ENCODE measurements around the gene CDK11A. TPM values are rescaled to one million over a fixed set of nuclear protein-coding genes. Genes with fewer than 3 reads are reported as not detected.
"Not testable (repeated sequence)": the region's sequence is repeated elsewhere in the genome, so short reads cannot be mapped to it uniquely, and the experiment has no call there.

CDK11A gene
- total RNA-seq, 2 experiments from 2014 or later: 206 to 217 TPM

- H3K9me3 Mint-ChIP-seq; H3K4me3 ChIP-seq (ENCODE audit: low read length); H3K27me3 Mint-ChIP-seq; H3K27me3 ChIP-seq (ENCODE audit: control insufficient read depth in 1 of 2, insufficient read depth in 2 of 2, low read length in 2 of 2); POLR2A ChIA-PET; H3K27ac ChIP-seq (ENCODE audit: low read depth in 1 of 2, low read length in 2 of 2); intact Hi-C loops (cut with DNase I, micrococcal nuclease); H3K9me3 ChIP-seq (ENCODE audit: control insufficient read depth in 1 of 2, insufficient read depth in 1 of 2, low read length in 2 of 2): not testable (repeated sequence)
- H3K27ac Mint-ChIP-seq: peak overlapping the region; percentile 88
- CTCF ChIA-PET: interaction anchor here (1.1 kb wide), 1 partner anchor 63 kb away, joined by 3 read pairs; no protein-coding TSS in a partner anchor
- DNase-seq (peak in 11 of 14 experiments; percentile 9 to 82 (median 26)), ATAC-seq (ENCODE audit: poor library complexity) (peak; percentile 16)
- peaks cover 16% of the 10 kb centered on the region for H3K4me1 Mint-ChIP-seq (ENCODE audit: low read depth)
- Histone ChIP-seq H3K36me3 (ENCODE audit: insufficient read depth, low read length) (peaks cover 26% of the 10 kb centered on the region), H3K4me1 (ENCODE audit: insufficient read depth, low read length) (peaks cover 32% of the 10 kb centered on the region)
- H3K36me3 Mint-ChIP-seq (ENCODE audit: low read depth): peaks cover 25% of the 10 kb centered on the region
- peak overlapping the region; percentile 73 for H3K4me3 Mint-ChIP-seq
These were observed 4.3 kb upstream of the CDK11A start for GRCh38 chr1:1728308-1729005.

- H3K9me3 Mint-ChIP-seq; intact Hi-C loops (cut with DNase I, micrococcal nuclease); ATAC-seq (ENCODE audit: poor library complexity); H3K27ac ChIP-seq (ENCODE audit: low read depth in 1 of 2, low read length in 2 of 2); CTCF ChIA-PET; POLR2A ChIA-PET; H3K27me3 Mint-ChIP-seq; H3K27me3 ChIP-seq (ENCODE audit: control insufficient read depth in 1 of 2, insufficient read depth in 2 of 2, low read length in 2 of 2); H3K4me3 ChIP-seq (ENCODE audit: low read length); H3K9me3 ChIP-seq (ENCODE audit: control insufficient read depth in 1 of 2, insufficient read depth in 1 of 2, low read length in 2 of 2); H3K4me3 Mint-ChIP-seq; H3K27ac Mint-ChIP-seq; DNase-seq: not testable (repeated sequence)
- Histone ChIP-seq H3K4me1 (ENCODE audit: insufficient read depth, low read length) (peaks cover 32% of the 10 kb centered on the region), H3K36me3 (ENCODE audit: insufficient read depth, low read length) (peaks cover 17% of the 10 kb centered on the region)
- Mint-ChIP-seq H3K4me1 (ENCODE audit: low read depth) (peaks cover 16% of the 10 kb centered on the region), H3K36me3 (ENCODE audit: low read depth) (peaks cover 19% of the 10 kb centered on the region)
These were observed 3.0 kb upstream of the CDK11A start for GRCh38 chr1:1727131-1727651.

DNA sequence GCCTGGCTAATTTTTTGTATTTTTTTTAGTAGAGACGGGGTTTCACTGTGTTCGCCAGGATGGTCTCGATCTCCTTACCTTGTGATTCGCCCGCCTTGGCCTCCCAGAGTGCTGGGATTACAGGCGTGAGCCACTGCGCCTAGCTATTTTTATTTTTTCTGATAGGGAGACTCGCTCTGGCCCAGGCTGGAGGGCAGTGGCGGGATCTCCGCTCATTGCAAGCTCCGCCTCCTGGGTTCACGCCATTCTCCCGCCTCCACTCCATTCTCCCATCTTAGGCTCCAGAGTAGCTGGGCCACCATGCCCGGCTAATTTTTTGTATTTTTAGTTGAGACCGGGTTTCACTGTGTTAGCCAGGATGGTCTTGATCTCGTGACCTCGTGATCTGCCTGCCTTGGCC is 1.9 kb upstream of the CDK11A start:
- H3K4me3 Mint-ChIP-seq: peak overlapping the region; percentile 30

DNA sequence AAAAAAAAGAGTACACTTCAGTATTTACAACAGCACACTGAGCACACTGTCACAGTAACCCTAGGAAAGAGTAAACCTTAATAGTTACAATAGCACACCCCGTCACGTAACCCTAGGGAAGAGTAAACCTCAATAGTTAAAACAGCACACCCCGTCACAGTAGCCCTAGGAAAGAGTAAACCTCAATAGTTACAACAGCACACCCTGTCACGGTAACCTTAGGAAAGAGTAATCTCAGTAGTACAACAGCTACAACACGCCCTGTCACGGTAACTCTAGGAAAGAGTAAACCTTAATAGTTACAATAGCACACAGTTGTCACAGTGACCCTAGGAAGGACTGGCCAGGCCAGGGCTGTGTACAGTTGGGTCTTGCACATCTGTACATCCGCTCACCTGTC is 3.0 kb downstream of the CDK11A start:
- TF ChIP-seq, protein P1, sequence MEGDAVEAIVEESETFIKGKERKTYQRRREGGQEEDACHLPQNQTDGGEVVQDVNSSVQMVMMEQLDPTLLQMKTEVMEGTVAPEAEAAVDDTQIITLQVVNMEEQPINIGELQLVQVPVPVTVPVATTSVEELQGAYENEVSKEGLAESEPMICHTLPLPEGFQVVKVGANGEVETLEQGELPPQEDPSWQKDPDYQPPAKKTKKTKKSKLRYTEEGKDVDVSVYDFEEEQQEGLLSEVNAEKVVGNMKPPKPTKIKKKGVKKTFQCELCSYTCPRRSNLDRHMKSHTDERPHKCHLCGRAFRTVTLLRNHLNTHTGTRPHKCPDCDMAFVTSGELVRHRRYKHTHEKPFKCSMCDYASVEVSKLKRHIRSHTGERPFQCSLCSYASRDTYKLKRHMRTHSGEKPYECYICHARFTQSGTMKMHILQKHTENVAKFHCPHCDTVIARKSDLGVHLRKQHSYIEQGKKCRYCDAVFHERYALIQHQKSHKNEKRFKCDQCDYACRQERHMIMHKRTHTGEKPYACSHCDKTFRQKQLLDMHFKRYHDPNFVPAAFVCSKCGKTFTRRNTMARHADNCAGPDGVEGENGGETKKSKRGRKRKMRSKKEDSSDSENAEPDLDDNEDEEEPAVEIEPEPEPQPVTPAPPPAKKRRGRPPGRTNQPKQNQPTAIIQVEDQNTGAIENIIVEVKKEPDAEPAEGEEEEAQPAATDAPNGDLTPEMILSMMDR (IDR thresholded peaks at IDR 0.05): no peak
- CTCF ChIA-PET: no interaction called here
- Histone ChIP-seq H3K4me1 (ENCODE audit: insufficient read depth, low read length) (peaks cover 6% of the 10 kb centered on the region), H3K27me3 (ENCODE audit: control insufficient read depth in 1 of 2, insufficient read depth in 2 of 2, low read length in 2 of 2) (no peaks in the 10 kb centered on the region), H3K4me3 (ENCODE audit: low read length) (no peak overlapping the region), H3K27ac (ENCODE audit: low read depth in 1 of 2, low read length in 2 of 2) (no peak overlapping the region), H3K36me3 (ENCODE audit: insufficient read depth, low read length) (peaks cover 38% of the 10 kb centered on the region), H3K9me3 (ENCODE audit: control insufficient read depth in 1 of 2, insufficient read depth in 1 of 2, low read length in 2 of 2) (no peaks in the 10 kb centered on the region)
- H3K4me3 Mint-ChIP-seq: peak overlapping the region; percentile 62
- H3K4me1 Mint-ChIP-seq (ENCODE audit: low read depth): peaks cover 13% of the 10 kb centered on the region
- H3K27ac Mint-ChIP-seq: no peak overlapping the region
- no peaks in the 10 kb centered on the region for H3K9me3 Mint-ChIP-seq
- intact Hi-C loops (cut with DNase I, micrococcal nuclease): loop anchor here in 1 of 2 experiments (5.0 kb wide), 1 partner anchor 149 kb away; the partner anchor contains the start of gene SSU72
- no peaks in the 10 kb centered on the region for H3K27me3 Mint-ChIP-seq
- DNase-seq: no peak
- no peak for ATAC-seq (ENCODE audit: poor library complexity)
- peaks cover 53% of the 10 kb centered on the region for H3K36me3 Mint-ChIP-seq (ENCODE audit: low read depth)
- POLR2A ChIA-PET: interaction anchor here (0.6 kb wide), 1 partner anchor 63 kb away, joined by 3 read pairs; no protein-coding TSS in a partner anchor

More for the DNA sequence above, 1.9 kb upstream of the CDK11A start:
- intact Hi-C loops (cut with DNase I, micrococcal nuclease); H3K27me3 Mint-ChIP-seq; H3K4me3 ChIP-seq (ENCODE audit: low read length); DNase-seq; H3K27ac ChIP-seq (ENCODE audit: low read depth in 1 of 2, low read length in 2 of 2); H3K9me3 ChIP-seq (ENCODE audit: control insufficient read depth in 1 of 2, insufficient read depth in 1 of 2, low read length in 2 of 2); ATAC-seq (ENCODE audit: poor library complexity); H3K9me3 Mint-ChIP-seq; CTCF ChIA-PET; H3K27me3 ChIP-seq (ENCODE audit: control insufficient read depth in 1 of 2, insufficient read depth in 2 of 2, low read length in 2 of 2): not testable (repeated sequence)
- POLR2A ChIA-PET: interaction anchor here (0.8 kb wide), 1 partner anchor 67 kb away, joined by 3 read pairs; no protein-coding TSS in a partner anchor
- peaks cover 20% of the 10 kb centered on the region for H3K4me1 Mint-ChIP-seq (ENCODE audit: low read depth)
- peaks cover 34% of the 10 kb centered on the region for H3K4me1 ChIP-seq (ENCODE audit: insufficient read depth, low read length)
- peak overlapping the region; percentile 47 for H3K27ac Mint-ChIP-seq
- H3K36me3 ChIP-seq (ENCODE audit: insufficient read depth, low read length): peaks cover 13% of the 10 kb centered on the region
- H3K36me3 Mint-ChIP-seq (ENCODE audit: low read depth): peaks cover 21% of the 10 kb centered on the region

- H3K4me1 ChIP-seq (ENCODE audit: insufficient read depth, low read length); CTCF ChIA-PET; DNase-seq; H3K4me3 ChIP-seq (ENCODE audit: low read length); H3K4me1 Mint-ChIP-seq (ENCODE audit: low read depth); H3K9me3 Mint-ChIP-seq; H3K27me3 Mint-ChIP-seq; intact Hi-C loops (cut with DNase I, micrococcal nuclease); H3K27me3 ChIP-seq (ENCODE audit: control insufficient read depth in 1 of 2, insufficient read depth in 2 of 2, low read length in 2 of 2); H3K4me3 Mint-ChIP-seq; H3K9me3 ChIP-seq (ENCODE audit: control insufficient read depth in 1 of 2, insufficient read depth in 1 of 2, low read length in 2 of 2); ATAC-seq (ENCODE audit: poor library complexity); H3K27ac Mint-ChIP-seq; POLR2A ChIA-PET; H3K27ac ChIP-seq (ENCODE audit: low read depth in 1 of 2, low read length in 2 of 2): not testable (repeated sequence)
- H3K36me3 ChIP-seq (ENCODE audit: insufficient read depth, low read length): peaks cover 37% of the 10 kb centered on the region
- peaks cover 66% of the 10 kb centered on the region for H3K36me3 Mint-ChIP-seq (ENCODE audit: low read depth)
These were observed 8.9 kb downstream of the CDK11A start for GRCh38 chr1:1715109-1715883.

DNA sequence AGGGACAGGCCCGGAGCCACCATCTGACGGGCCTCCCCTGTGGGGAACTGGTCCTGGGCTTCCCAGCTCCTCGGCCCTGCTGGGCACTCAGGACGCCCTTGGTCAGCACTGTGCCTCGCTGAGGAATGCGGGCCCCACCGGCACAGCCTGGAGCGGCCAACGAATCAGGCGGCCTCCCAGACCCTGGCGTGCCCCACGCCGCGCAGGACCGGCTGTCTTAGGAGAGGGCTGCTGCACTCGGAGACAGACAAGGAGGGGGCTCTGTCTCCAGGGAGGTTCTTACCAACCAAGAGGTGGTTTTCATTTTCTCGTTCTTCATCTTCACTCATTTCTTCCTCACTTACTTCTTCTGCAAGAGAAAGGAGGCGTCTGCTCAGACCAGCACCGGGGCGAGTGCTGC is 16.3 kb downstream of the CDK11A start:
- H3K27me3 Mint-ChIP-seq; POLR2A ChIA-PET; H3K9me3 Mint-ChIP-seq; H3K9me3 ChIP-seq (ENCODE audit: control insufficient read depth in 1 of 2, insufficient read depth in 1 of 2, low read length in 2 of 2); H3K27me3 ChIP-seq (ENCODE audit: control insufficient read depth in 1 of 2, insufficient read depth in 2 of 2, low read length in 2 of 2); CTCF ChIA-PET; H3K36me3 Mint-ChIP-seq (ENCODE audit: low read depth); H3K4me3 Mint-ChIP-seq; H3K27ac ChIP-seq (ENCODE audit: low read depth in 1 of 2, low read length in 2 of 2); ATAC-seq (ENCODE audit: poor library complexity); H3K27ac Mint-ChIP-seq; H3K4me1 Mint-ChIP-seq (ENCODE audit: low read depth); H3K4me1 ChIP-seq (ENCODE audit: insufficient read depth, low read length); intact Hi-C loops (cut with DNase I, micrococcal nuclease); H3K4me3 ChIP-seq (ENCODE audit: low read length): not testable (repeated sequence)
- H3K36me3 ChIP-seq (ENCODE audit: insufficient read depth, low read length): peaks cover 10% of the 10 kb centered on the region
- DNase-seq: peak in 1 of 14 experiments; percentile 22
